ENCODE measurements around the gene MACROD2. TPM values are rescaled to one million over a fixed set of nuclear protein-coding genes. Genes with fewer than 3 reads are reported as not detected.

MACROD2 gene
- total RNA-seq: 126 TPM

DNA sequence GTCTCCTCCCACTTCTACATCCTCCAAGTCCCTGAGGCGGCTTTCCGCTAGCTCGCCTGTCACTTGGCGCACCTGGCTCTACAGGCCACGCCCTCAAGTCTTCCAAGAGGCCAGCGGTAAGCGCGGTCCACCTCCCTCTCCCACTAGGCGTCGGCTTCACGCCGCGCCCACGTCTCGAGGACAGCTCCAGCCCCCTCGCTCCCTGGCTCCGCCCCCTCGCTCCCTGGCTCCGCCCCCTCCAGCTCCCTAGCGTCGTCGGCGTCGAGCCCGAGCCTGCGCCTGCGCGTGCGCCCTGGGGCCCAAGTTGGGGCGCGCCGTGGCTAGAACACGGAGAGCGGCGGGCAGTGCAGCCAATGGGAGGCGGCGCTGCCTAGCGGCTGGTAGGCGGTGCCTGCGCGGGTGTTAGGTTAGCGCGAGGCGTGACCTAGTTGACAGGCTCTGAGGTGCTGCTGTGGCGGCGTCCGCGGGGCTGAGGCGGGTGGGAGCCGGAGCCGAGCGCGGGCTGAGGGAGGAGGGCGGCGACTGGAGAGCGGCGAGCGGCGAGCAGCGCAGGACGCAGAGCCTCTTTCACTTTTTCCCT, at the start of gene MACROD2:
MACROD2 (plus strand) TSS at position 431 of the 580 bp plus-strand sequence.

DNA sequence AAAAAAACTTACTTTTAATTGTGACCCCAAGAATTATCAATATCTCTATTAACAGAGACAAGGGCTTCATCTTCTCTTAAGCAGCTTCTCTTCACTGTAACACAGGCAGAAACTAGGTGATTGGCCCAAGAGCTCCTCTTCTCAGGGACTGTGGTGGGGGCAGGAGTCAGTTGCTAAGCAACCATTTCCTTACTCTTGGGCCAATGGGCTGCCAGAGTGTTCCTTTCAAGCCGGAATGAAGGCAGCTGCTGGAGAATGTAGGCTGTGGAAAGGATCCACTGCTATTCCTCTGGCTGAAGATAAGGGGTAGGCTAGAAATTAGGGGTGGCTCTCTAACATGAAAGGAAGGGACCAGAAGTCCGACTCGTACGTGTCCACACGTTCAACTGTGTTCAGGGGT, 4.9 kb upstream of the MACROD2 start, which contains the start of gene SEL1L2:
SEL1L2 (minus strand) TSS at position 150 of the 400 bp plus-strand sequence; CDS start at position 70, 80 bp downstream.

DNA sequence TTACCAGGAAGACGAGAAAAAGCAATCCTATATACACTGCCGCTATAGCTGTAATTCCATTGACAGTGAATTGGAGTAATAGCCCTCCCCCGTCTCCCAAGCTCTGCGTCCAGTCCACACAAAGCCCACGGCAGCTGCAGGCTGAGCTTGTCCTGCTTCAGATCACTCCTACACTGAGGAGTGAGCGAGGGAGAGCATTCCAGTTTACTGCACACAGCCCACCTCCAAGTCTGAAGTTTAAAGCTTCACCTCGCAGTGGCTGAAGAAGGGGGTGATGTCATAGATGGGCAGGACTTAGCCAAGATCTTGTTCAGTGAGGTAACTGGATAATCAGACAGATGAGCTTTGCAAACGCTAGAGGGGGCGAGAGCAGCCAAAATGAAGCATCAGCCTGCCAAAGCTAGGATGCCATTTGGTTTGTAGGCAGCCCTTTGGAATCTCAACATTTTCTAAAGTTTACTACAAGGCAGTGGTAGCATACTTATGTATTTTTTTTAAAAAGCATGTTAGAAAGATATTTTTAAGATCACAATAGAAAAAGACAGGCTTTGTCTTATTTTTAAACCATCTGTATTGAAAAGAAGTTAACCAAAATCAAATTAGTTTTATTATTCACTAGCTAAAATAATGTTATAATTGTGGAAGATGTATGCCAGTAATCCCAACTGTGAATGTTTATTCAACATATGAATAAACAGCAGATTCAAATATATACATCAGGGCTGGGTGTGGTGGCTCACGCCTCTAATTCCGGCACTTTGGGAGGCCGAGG, 342.3 kb downstream of the MACROD2 start, which contains the start of gene FLRT3:
FLRT3 (minus strand) TSS at position 213 of the 772 bp plus-strand sequence. CDS start 10,106 bp downstream, outside the sequence.

Small RNA genes within 50 kb of the gene (small RNA-seq; reads per million reads assigned to genes)
- gene RN7SL864P (ENCODE audit: low replicate concordance) (not detected), gene RNA5SP475 (ENCODE audit: low replicate concordance) (not detected), gene RNU6-1159P (ENCODE audit: low replicate concordance) (not detected), gene RNU6-115P (ENCODE audit: low replicate concordance) (not detected), gene RNU6-228P (ENCODE audit: low replicate concordance) (not detected), gene RNU6-278P (ENCODE audit: low replicate concordance) (not detected), gene RPS3P1 (ENCODE audit: low replicate concordance) (not detected)

Other genes with a start within 250 kb of the MACROD2 start
- gene ESF1, start 210.6 kb upstream of the MACROD2 start, total RNA-seq: 21.0 TPM
- 46.6 TPM for gene NDUFAF5, start 210.5 kb upstream of the MACROD2 start, total RNA-seq
- 2.2 TPM for gene SEL1L2, start 4.9 kb upstream of the MACROD2 start, total RNA-seq